ENCODE results near the gene MTRR.

The MTRR gene

DNA sequence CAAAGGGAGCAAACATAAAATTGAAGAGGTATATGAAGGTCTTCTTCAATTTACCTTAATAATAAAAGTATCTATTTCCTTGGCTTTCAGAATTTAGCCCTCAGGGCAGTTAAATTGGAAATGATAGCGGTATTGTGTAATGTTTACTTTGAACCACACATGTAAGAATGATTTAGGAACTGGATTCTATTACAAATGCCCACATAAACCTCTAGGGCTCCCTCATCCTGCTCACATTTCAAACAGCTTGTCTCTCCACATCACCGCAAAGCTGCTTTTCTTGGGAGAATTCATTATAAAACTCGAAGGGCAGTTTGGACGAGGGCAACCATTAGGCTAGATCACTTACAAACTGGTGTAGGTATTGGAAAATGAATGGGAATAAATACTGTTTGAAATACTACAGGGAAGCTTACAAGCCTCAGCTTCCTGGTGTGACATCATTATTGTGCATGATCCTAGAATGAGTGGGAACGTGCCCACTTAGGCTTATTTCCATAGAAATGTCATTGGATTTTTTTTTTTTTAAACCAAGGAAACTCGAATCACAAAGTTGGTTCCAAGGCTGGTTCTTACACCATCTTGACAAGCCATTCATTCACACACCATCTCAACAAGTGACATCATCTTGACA is 47.3 kb downstream of the MTRR start:
- Histone ChIP-seq H3K36me3 (ENCODE audit: control insufficient read depth in 2 of 2, insufficient read depth in 1 of 2, low read length in 2 of 2) (no peaks in the 10 kb centered on the region), H3K4me1 (ENCODE audit: control insufficient read depth, insufficient read depth, low read length) (no peaks in the 10 kb centered on the region), H3K27ac (ENCODE audit: extremely low read depth, low read depth, low read length) (no peak overlapping the region), H3K4me3 (ENCODE audit: low read depth, low read length) (no peak overlapping the region), H3K9me3 (ENCODE audit: control insufficient read depth, insufficient read depth, low read depth, low read length) (no peaks in the 10 kb centered on the region; the same call in 1 of the 2 replicates)
- CTCF ChIA-PET = interaction anchor here (0.8 to 1.7 kb wide), 5 partner anchors 10 to 30 kb away, joined by 3 to 8 read pairs (median 4); no protein-coding TSS in a partner anchor
- TF ChIP-seq, protein P1, sequence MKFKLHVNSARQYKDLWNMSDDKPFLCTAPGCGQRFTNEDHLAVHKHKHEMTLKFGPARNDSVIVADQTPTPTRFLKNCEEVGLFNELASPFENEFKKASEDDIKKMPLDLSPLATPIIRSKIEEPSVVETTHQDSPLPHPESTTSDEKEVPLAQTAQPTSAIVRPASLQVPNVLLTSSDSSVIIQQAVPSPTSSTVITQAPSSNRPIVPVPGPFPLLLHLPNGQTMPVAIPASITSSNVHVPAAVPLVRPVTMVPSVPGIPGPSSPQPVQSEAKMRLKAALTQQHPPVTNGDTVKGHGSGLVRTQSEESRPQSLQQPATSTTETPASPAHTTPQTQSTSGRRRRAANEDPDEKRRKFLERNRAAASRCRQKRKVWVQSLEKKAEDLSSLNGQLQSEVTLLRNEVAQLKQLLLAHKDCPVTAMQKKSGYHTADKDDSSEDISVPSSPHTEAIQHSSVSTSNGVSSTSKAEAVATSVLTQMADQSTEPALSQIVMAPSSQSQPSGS (tag by site-specific recombination; IDR thresholded peaks at IDR 0.05; ENCODE audit: low read depth) = peak; percentile 56
- TF ChIP-seq ZNF16 (tag by site-specific recombination; IDR thresholded peaks at IDR 0.05; ENCODE audit: low read depth) (no peak), ZNF350 (tag by site-specific recombination; IDR thresholded peaks at IDR 0.05) (no peak), ZSCAN16 (tag by site-specific recombination; IDR thresholded peaks at IDR 0.05) (no peak), ZNF830 (tag by site-specific recombination; IDR thresholded peaks at IDR 0.05; ENCODE audit: low read depth) (no peak), ZSCAN30 (tag by site-specific recombination; IDR thresholded peaks at IDR 0.05) (no peak), BCL11B (tag by site-specific recombination; IDR thresholded peaks at IDR 0.05; ENCODE audit: low read depth) (no peak), IKZF3 (tag by site-specific recombination; IDR thresholded peaks at IDR 0.05) (no peak), ZNF626 (tag by site-specific recombination; IDR thresholded peaks at IDR 0.05) (0 out of 2 replicates have a peak, but pooled peaks have one; percentile 28), ZNF510 (tag by site-specific recombination; IDR thresholded peaks at IDR 0.05; ENCODE audit: insufficient replicate concordance) (peak; percentile 31), ZNF10 (tag by site-specific recombination; IDR thresholded peaks at IDR 0.05) (no peak), ZNF391 (tag by site-specific recombination; IDR thresholded peaks at IDR 0.05; ENCODE audit: borderline replicate concordance, low read depth) (no peak), ZNF302 (tag by site-specific recombination; IDR thresholded peaks at IDR 0.05; ENCODE audit: low read depth) (no peak)
- TF ChIP-seq, protein P2, sequence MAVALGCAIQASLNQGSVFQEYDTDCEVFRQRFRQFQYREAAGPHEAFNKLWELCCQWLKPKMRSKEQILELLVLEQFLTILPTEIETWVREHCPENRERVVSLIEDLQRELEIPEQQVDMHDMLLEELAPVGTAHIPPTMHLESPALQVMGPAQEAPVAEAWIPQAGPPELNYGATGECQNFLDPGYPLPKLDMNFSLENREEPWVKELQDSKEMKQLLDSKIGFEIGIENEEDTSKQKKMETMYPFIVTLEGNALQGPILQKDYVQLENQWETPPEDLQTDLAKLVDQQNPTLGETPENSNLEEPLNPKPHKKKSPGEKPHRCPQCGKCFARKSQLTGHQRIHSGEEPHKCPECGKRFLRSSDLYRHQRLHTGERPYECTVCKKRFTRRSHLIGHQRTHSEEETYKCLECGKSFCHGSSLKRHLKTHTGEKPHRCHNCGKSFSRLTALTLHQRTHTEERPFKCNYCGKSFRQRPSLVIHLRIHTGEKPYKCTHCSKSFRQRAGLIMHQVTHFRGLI (tag by site-specific recombination; IDR thresholded peaks at IDR 0.05) = no peak
- TF ChIP-seq, protein P3, sequence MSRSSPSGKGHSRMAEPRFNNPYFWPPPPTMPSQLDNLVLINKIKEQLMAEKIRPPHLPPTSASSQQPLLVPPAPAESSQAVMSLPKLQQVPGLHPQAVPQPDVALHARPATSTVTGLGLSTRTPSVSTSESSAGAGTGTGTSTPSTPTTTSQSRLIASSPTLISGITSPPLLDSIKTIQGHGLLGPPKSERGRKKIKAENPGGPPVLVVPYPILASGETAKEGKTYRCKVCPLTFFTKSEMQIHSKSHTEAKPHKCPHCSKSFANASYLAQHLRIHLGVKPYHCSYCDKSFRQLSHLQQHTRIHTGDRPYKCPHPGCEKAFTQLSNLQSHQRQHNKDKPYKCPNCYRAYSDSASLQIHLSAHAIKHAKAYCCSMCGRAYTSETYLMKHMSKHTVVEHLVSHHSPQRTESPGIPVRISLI (tag by site-specific recombination; IDR thresholded peaks at IDR 0.05) = no peak
- POLR2A ChIA-PET = no interaction called here

DNA sequence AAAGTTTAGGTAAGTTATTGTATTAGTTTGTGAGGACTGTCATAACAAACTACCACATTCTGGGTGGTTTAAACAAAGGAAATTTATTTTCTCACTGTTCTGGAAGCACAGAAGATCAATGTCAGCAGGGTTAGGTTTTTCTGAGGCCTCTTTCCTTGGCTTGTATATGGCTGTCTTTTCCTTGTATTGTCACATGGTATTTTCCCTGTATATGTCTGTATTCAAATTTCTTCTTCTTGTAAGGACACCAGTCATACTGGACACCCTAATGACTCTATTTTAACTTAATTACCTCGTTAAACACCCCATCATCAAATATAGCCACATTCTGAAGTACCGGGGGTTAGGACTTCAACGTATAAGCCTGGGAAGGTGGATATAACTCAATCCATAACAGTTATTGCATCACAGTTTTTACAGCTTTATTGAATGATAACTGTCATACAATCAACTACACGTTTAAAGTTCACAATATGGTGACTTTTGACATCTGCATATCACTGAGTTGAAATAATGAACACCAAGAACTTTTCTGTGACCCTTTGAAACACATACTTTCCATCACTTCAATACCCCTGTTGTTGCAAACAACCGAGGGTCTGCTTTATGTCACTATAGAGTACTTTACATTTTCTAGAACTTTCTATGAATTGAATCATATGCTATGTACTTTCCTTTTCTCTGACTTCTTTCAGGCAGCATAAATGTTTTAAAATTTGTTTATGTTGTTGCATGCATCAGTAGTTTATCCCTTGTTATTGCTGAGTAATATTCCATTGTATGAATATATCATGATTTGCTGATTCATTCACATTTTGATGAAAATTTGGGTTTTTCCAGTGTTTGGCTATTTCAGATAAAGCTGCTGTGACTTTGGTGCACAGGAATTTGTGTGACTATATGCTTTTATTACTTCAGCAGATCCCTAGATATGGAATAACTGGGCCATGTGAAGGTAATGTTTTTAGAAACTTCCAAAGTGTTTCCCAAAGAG is 48.5 kb downstream of the MTRR start:
- Histone ChIP-seq H3K27ac (ENCODE audit: extremely low read depth, low read depth, low read length) (no peak overlapping the region), H3K4me1 (ENCODE audit: control insufficient read depth, insufficient read depth, low read length) (no peaks in the 10 kb centered on the region), H3K4me3 (ENCODE audit: low read depth, low read length) (no peak overlapping the region), H3K36me3 (ENCODE audit: control insufficient read depth in 2 of 2, insufficient read depth in 1 of 2, low read length in 2 of 2) (no peaks in the 10 kb centered on the region), H3K9me3 (ENCODE audit: control insufficient read depth, insufficient read depth, low read depth, low read length) (no peaks in the 10 kb centered on the region; the same call in 1 of the 2 replicates)
- ChIA-PET CTCF (interaction anchor here (0.7 to 2.6 kb wide), 4 partner anchors 9 to 1580 kb away, joined by 3 to 22 read pairs (median 4); no protein-coding TSS in a partner anchor), POLR2A (no interaction called here)
- TF ChIP-seq ZNF169 (tag by site-specific recombination; IDR thresholded peaks at IDR 0.05) (no peak), ZNF248 (tag by site-specific recombination; IDR thresholded peaks at IDR 0.05) (no peak)

Data from HEK293 (cell line).